Hypothalamus (tissue), 51 donors: ENCODE data around the gene SLC25A17.
"Not testable (repeated sequence)": the region's sequence is repeated elsewhere in the genome, so short reads cannot be mapped to it uniquely, and the experiment has no call there.

Source experiments
- DNase-seq, 51 donors: peaks; one replicate each; lab custom pipeline; 2025; lab: John Stamatoyannopoulos, UW

Gene SLC25A17

GRCh38 chr22:40758851-40759250 is 60.3 kb downstream of the SLC25A17 start:
- DNase-seq: not testable (repeated sequence)

- no peak for DNase-seq
Measured at GRCh38 chr22:40758390-40758789, 60.8 kb downstream of the SLC25A17 start.

- DNase-seq: no peak
Measured at GRCh38 chr22:40757071-40757470, 62.1 kb downstream of the SLC25A17 start.

GRCh38 chr22:40753114-40753513 is 66.0 kb downstream of the SLC25A17 start:
- DNase-seq: peak in 15 of 51 donors; percentile 2 to 36 (median 12)

- DNase-seq: no peak
Measured at GRCh38 chr22:40751250-40751649, 67.9 kb downstream of the SLC25A17 start.

- no peak for DNase-seq
Measured at GRCh38 chr22:40749829-40750228, 69.3 kb downstream of the SLC25A17 start.

- DNase-seq: no peak
Measured at GRCh38 chr22:40748388-40749355, 70.5 kb downstream of the SLC25A17 start.

GRCh38 chr22:40747361-40747760 is 71.8 kb downstream of the SLC25A17 start:
- no peak for DNase-seq

GRCh38 chr22:40746428-40747220 is 72.5 kb downstream of the SLC25A17 start:
- DNase-seq: no peak

GRCh38 chr22:40743768-40744167 is 75.4 kb downstream of the SLC25A17 start:
- no peak for DNase-seq

GRCh38 chr22:40741116-40741515 is 78.0 kb downstream of the SLC25A17 start:
- no peak for DNase-seq

GRCh38 chr22:40739721-40740120 is 79.4 kb downstream of the SLC25A17 start:
- no peak for DNase-seq

GRCh38 chr22:40733919-40734318 is 85.2 kb downstream of the SLC25A17 start:
- DNase-seq: no peak

- no peak for DNase-seq
Measured at GRCh38 chr22:40732999-40733292, 86.2 kb downstream of the SLC25A17 start.

GRCh38 chr22:40729284-40729683 is 89.9 kb downstream of the SLC25A17 start:
- DNase-seq: no peak

- no peak for DNase-seq
Measured at GRCh38 chr22:40728731-40729189, 90.4 kb downstream of the SLC25A17 start.

GRCh38 chr22:40727964-40728615 is 91.1 kb downstream of the SLC25A17 start:
- DNase-seq: no peak

- peak in 1 of 51 donors; percentile 25 for DNase-seq
Measured at GRCh38 chr22:40727070-40727963, 91.8 kb downstream of the SLC25A17 start.

GRCh38 chr22:40726514-40726913 is 92.6 kb downstream of the SLC25A17 start:
- DNase-seq: no peak

- no peak for DNase-seq
Measured at GRCh38 chr22:40723396-40723933, 95.7 kb downstream of the SLC25A17 start.
